CD1c-positive myeloid dendritic cell (primary cell): Measurements from ENCODE around the gene DTNA.
"Not testable (repeated sequence)": the region's sequence is repeated elsewhere in the genome, so short reads cannot be mapped to it uniquely, and the experiment has no call there.

ENCODE experiments used
- DNase-seq: peaks from one replicate; pipeline ENCODE4 v3.0.0-alpha.2; 2016; ENCODE audit errors: extremely low spot score

The DTNA gene

DNA sequence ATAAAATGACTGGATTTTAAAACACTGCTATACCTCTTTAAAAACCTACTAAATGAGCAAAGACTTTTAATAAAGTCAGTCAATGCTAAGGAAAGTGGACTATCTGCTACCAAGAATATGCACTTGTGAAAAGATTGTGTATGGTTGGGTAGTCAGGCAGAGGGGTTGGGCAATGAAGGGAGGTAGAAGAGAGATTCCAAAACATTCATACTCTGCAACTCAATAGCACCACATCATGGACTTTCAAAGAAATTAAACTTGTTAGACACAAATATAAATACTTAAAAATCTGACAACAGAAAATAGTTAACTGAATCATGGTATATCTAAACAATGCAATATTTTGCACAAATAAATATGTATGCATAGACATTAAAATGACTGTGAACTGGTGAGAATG is 191.2 kb downstream of the DTNA start:
- DNase-seq, result no peak

DNA sequence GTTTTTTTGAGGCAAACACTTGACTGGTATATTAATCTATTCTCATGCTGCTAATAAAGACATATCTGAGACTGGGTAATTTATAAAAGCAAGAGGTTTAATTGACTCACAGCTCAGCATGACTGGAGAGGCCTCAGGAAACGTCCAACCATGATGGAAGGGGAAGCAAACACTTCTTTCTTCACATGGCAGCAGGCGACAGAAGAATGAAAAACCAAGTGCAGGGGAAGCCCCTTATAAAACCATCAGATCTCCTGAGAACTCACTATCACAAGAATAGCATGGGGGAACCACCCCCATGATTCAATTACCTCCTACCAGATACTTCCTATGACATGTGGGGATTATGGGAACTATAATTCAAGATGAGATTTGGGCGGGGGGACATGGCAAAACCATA is 194.9 kb downstream of the DTNA start:
- DNase-seq, result no peak

DNA sequence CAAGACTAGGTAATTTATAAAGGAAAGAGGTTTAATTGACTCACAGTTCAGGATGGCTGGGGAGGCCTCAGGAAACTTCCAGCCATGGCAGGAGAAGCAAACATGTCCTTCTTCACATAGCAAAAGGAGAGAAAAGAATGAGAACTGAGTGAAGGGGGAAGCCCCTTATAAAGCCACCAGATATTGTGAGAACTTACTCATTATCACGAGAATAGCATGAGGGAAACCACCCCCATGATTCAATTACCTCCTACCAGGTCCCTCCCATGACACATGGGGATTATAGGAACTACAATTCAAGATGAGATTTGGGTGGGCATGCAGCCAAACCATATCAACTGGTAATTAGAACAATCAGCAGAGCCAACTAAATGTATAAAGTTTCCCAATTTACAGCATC is 196.9 kb downstream of the DTNA start:
- not testable (repeated sequence) for DNase-seq

DNA sequence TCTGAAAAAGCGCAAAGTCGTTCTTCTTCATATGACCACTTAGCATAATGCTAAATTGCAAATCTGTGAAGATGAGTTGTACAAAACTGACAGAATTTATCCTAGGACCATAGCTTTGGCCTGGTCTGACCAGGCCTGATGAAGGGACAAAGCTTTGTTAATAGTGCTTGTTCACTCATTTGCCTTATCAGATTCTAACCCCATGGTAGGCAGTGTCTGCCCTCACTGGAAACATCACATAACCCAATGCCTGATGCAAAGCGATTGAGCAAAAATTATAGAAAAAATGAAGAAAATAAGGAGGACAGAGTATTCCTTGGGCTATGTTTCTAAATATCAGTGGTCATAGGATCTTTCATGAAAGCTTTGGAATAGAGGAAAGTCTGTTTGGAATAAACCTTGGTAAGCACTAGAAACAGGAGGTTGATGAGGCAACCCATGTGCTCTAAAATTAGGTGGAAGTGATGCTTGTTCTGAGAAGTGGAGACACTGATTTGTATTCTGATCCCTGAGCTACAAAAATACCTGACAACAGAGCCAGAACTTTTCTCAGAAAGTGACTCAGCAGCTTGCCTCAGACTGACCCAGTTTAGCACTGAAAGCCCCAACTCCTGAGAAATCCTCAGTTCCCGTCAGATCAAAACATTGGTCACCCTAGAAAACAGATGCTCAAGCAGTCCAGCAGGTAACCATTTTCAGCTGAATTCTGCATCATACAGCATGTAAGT is 199.7 kb downstream of the DTNA start:
- no peak for DNase-seq

DNA sequence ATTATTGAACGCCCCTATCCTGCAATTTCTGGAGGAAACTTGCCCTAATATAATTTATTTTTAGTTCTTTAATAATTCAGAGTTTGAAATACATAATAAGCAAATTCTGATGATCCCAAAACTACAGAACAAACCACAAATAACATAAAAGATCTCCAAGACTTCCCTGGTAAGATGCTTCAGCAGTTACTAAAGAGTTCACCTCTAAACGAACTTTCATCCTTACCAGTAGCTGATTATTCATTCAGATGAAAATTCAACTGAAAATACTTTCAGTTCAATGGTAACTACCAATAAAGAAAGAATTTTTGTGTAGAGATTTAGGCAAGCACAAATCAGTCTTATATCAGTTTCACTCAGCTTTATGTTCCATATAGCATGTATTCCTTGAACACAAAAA is 201.0 kb downstream of the DTNA start:
- no peak for DNase-seq

DNA sequence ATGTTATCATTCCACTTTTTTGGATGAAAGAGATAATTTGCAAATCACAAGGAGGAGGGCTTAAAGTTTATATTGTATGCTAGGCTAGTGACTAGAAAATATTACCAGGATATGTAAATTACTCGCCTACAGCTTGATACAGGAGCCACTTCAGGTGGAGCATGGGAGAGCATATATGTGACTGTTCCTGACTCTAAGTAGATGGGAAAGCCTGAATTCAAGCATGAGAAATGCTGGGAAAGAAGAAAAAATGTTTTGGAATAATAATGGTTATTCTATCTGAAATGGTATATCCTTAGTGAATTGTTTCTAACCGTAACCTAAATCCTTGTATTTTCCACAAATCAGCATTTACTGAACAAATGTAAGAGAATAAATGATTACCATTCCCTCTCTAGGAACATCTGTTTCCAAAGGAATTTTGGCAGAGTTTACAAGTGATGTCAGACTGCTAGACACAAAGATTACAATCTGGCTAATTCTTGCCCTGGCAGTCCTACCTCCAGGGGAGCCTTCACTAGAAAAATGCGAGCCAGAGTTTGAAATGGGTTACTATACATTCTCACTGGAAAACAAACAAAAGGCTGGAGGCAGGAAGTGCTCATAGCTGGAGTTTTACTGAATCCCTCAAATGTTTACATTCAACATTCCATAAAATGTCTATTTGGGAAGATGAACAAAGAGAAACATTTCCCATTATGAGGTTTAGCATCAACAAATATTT is 201.7 kb downstream of the DTNA start:
- DNase-seq, result no peak

DNA sequence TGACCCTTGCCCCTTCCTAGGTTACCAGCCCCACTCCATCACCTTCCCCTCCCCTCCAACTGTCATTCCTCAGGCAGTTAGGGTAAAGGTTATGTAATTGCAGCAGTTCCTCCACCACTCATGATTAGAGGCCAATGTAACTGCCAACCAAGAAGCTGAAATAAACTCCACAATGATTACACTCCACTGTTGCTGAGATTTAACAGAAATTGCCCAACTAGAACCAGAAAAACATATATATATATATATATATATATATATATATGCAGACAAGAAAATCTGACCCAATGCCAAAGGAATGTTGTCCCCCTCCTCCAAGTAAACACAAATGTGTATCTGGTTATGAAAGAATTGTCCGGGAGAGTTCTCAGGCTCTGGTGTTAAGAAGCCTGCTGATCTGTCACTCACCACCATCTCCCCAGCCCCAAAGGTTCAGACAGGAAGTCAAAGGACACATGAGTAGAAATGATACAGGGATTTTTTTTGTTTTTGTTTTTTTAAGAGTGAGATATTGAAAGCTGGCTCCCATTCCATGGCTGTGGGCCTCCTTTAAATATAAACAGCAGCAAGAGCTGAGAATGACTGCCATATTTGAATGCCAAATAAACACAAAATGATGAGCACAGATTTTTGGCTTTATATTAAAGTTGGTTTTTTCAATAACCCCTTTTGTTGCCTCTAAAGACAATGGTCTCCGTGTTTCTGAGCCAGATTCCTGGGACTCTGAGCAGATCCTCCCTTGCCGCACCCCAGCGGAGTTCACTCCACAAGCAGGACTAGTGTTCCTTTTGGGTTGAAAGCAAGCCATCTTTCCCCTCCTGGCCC is 204.0 kb downstream of the DTNA start:
- DNase-seq, result no peak

DNA sequence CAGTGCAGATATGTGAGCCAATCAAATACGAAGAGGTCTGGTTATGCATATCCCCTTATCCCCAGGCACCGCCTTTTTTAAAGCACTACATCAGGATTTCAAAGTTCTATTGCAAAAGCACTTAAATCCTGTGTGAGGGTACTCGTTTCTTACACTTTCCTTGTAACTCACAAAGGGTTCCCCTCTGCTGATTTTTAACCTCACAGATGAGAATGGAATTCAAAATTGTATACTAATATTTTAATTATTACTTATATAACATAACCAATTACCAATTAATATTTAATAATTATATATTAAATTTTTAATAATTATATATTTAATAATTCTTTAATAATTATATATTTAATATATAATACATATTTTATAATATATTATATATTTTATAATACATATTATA is 204.9 kb downstream of the DTNA start:
- DNase-seq, result no peak

DNA sequence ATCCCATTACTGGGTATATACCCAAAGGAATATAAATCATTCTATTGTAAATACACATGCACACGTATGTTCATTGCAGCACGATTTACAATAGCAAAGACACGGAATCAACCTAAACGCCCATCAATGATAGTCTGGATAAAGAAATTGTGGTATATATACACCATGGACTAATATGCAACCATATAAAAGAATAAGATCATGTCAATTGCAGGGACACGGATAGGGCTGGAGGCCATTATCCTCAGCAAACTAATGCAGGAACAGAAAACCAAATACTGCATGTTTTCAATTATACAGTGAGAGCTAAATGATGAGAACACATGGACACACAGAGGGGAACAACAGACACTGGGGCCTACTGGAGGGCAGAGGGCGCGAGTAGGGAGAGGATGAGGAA is 206.4 kb downstream of the DTNA start:
- not testable (repeated sequence) for DNase-seq

DNA sequence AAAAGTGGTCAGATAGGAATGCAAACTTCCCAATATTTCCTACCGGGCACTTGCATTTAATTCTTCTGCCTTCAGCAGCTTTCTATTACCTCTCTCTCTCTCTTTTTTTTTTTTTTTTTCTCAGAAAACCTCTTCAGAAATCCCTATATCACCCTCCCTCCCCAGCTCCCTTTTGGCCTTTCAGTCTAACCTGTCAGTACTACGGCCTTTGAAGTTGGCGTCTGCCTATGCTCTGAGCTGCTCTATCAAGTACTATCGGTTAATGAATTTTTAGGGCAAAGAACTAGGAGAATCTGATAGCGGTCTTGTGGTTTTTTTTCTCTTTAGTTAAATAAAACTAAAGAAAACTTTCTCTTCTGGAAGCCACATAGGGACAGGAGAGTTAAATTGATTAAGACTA is 208.8 kb downstream of the DTNA start:
- no peak for DNase-seq

DNA sequence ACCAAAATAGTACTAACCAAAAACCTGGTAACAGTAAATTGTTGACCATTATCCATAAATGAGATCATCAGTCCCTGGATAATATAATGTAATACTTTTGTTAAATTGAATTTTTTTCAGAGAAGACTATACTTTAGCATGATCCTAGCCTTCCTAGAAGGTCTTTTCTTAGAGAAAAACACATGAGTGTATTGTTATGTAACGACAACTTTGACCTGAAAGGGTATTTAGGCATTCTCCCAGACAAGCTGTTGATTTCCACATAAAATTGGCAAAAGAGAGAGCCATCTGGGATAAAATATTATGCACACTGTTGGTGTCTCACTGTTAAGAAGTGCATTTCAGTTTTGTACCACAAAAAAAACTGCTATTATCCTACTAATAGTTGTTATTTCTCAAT is 211.1 kb downstream of the DTNA start:
- no peak for DNase-seq

DNA sequence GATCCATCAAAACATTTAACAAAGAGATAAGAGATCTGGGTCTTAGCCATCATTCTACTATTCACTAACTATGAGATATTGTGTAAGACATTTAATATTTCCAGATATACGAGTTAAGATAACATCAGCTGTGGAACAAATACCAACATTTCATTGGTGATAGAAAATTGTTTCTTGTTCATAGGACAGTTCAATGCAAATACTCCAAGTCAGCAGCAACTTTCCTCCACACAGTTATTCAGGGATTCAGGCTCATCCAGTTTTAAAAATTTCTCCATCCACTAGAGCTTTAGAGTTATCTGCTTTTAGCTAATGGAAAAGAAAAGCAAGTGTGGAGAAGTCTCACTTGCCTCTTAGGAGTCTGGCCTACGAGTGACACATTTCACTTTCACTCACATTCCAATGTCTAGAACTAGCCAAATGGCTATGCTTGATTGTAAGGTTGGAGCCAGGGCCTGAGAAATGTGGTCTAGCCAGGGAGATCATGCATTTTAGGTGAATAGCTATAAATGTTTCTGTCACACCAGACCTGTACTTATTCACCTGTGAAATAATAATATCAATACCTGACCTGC is 211.8 kb downstream of the DTNA start:
- no peak for DNase-seq

DNA sequence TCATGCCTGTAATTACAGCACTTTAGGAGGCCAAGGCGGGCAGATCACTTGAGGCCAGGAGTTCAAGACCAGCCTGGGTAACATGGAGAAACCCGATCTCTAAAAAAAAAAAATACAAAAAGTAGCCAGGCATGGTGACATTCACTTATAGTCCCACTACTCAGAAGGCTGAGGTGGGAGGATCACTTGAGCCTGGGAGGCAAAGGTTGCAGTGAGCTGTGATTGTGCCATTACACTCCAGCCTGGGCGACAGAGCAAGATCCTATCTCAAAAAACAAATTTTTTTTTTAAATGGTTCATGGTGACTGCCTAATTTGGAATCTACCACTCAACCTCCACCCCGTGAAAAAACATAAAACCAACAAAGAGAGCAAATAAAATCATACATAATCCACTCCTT is 212.5 kb downstream of the DTNA start:
- DNase-seq, result not testable (repeated sequence)

DNA sequence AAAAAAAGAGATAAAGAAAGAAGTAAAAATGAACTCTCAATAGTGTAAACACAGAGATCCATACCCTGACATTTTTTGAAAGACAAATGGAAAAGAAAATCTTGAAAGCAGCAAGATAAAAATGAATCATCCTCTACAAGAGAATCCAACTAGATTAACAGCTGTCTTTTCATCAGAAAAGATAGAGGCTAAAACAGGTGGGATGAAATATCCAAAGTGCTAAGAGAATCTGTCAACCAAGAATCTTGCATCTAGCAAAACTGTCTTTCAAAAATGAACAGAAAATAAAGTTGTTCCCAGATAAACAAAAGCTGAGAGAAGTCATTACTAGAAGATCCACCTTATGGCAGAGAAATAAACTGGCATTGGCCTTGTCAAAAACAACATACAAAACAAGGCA is 213.8 kb downstream of the DTNA start:
- DNase-seq, result no peak

DNA sequence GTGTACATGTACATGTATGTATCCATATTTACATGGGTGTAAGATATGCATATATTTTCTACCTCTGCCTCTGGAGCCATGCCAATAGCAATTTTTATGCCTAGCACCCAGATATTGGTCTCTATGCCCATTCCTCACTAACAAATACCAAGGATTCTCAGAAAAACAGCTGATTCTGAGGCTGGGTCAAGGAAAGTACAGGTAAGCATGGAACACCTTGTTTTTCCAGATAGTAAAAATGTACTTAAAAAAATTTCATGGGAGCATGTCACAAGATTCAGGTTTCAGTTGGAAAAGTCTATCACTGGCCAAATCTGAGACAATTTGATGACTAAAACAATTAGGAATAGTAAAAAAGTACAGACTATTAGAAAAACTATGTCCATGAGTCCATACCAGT is 216.6 kb downstream of the DTNA start:
- DNase-seq, result no peak

DNA sequence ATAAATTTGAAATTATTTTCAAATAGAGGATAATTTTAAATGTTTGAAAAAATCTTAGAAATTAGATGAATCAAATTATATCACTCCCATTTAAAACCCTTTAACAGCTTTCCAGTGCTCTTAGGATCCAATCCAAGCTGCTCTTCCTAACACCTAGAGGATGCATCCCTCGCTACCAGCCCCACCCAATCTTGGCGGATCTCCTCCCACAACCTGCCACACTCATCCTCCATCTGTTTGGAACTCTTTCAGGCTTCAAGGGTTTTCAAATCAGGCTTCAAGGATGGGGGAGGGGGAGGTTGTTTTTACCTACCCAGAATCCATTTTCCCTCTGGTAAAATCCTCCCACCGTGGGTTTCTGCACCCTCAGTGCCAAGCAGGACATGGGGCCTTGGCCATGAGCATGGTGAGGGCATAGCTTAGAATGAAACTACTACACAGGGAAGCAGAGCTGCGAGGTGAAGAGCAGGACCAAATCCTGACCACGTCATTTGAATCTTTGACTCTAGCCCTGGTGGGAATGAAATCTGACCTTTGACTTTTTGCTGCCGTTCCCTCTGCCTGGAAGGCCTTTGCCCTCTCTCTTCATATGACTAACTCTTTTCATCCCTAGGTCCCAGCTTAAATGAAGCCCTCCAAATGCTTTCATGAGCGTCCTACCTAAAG is 218.1 kb downstream of the DTNA start:
- DNase-seq, result no peak

DNA sequence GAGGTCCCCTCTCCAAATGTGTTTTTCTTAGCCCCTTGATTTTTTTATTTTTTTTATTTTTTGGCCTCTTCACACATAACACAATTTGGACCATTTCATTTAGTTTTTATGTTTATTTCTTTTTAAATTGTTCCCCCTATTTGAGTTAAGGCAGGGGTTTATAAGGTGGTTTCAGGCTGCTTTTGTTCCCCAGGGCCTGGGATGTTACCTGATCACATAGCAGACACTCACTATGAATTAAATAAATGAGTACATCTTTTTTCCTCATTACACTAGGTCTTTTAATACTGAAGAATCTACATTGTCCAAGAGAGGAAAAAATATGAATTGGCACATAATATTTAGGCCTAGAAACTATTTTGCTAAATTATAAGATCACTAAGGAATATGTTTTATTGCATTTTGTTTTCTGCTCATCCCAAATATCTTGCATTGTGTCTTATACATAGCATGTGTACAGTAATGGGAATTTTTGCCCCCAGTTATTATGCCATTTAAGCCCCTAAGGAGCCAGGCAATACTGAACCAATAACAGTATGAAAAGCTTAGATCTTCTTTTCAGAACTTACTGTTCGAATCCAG is 218.7 kb downstream of the DTNA start:
- no peak for DNase-seq

DNA sequence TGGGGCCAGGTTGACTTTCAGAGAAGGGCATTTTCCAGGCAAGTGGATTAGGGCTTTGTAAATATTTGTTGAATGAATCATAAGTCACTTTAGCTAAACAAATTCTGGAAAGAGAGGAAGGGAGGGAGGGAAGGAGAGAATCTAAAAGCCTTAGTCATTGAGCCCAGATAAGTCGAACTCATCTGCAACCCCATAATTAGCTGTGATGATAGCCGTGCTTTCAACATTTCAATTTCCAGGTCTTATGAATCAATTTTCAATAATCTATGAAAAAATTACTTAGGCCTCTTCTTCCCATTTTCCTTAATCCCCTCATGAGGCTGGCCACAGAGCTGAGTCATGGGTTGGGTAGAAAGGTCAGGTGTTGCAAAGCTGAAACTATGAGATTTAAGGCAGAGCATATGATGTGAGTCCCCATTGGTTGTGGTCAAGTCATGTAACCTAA is 219.3 kb downstream of the DTNA start:
- no peak for DNase-seq

DNA sequence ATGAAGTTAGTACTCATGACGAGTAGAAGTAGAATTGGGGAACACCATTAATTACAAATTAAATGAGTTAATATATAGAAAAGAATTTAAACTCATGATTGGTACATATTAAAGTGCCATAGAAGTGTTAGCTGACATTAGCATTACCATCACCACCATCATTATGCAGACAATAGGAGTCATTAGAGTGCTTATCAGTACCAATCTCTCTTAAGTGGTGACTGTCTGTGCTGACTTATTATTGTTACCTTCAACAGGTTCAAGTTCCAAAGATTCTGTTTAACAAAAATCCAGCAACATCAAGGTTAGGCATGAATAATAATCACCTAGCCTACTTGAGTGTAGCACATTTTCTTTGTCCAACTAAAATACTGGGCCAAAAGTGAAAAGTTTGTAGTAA is 222.3 kb downstream of the DTNA start:
- DNase-seq, result no peak

DNA sequence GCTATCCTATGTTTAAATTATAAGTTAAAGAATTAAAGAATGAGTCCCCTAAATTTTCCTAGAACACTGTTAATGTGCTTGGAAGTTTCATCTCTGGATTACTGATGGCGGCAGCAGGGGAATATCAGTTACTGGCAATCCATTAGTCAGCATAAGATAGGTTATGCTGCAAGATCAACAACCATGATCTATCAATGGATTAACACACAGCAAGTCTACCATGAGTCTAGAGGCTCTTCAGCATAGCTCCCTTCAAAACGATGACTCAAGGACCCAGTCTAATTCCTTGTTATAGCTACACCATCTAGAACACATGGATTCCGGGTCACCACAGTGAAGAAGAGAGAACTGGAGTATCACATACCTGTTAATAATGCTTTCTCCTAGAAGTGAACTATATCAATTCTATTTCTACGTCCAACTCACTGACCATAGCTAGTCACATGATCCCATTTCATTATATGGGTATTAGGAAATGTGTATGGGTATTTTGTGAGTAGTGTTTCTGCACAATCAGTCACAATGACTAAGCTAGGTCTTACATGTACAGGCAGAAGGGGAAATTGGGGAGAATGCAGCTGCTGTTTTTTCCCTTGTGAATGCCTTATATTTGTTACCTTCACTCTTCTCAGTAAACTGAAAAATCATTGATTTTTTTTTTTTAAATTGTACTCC is 222.8 kb downstream of the DTNA start:
- no peak for DNase-seq
